22Rv1 (cell line): ENCODE results near the gene HSD17B11.

Source experiments
- CTCF ChIP-seq: fragments of 450-650 bp; IDR thresholded peaks from 2 replicates; pipeline ENCODE4 v1.5.1; 2017; ENCODE audit warnings: mild to moderate bottlenecking
- ZFX ChIP-seq: fragments of 450-650 bp; IDR thresholded peaks from 2 replicates; pipeline ENCODE4 v1.6.1; 2017; ENCODE audit warnings: antibody characterized with exemption, borderline replicate concordance

DNA sequence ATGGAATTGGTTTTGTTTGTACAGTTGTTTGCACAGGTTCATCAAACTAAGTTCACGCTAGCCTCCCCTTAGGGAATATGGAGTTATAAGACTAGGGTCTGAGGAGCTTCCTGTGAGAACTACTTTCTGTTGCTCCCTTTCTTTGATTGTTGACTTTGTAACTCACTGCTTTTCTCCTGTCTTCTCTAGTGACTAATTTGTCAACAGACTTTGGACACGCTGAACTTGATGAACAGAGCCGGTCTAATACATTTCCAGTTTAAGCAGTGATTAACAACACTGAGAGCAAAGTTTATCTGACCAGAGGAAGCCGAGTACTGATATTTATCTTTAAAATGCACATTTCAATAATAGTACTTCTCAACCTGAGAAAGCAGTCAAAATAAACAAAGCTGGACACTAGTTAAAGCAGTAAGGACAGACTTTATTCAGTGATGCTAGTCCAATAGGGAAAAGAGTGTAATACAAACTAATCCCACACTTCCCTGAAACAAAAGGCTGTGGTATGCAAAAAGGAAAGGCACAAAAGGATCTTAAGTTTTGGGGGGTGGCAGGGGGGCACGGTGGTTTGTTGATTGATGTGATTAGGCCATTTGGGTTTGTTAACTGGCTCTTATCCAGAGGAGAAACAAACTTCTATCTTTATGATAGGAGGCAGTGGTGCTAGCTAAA lies 28.7 kb upstream of the HSD17B11 start:
- TF ChIP-seq CTCF (no peak), ZFX (no peak)
